DOHH2 (cell line): ENCODE measurements around the gene HERC4.

ENCODE experiments used
- CTCF ChIP-seq: fragments of 200-600 bp; sonication (generic); IDR thresholded peaks from one replicate; pipeline ENCODE4 v1.5.1; 2014; ENCODE audit warnings: antibody characterized with exemption, mild to moderate bottlenecking, low read depth, low read length; ENCODE audit not compliant: poor library complexity, severe bottlenecking
- EZH2phosphoT487 ChIP-seq: fragments of 200-600 bp; sonication (generic); IDR thresholded peaks from 2 replicates; pipeline ENCODE4 v1.6.1; 2017; ENCODE audit warnings: borderline replicate concordance, mild to moderate bottlenecking, antibody characterized with exemption, low read length, moderate library complexity, mixed read lengths

GRCh38 chr10:68090586-68090985, 15.5 kb upstream of the HERC4 start:
- no peak for TF ChIP-seq CTCF
- TF ChIP-seq EZH2phosphoT487 = no peak
